Cardiac septum (tissue), 1 donor: Measurements from ENCODE around the gene CTNNB1. TPM values are rescaled to one million over a fixed set of nuclear protein-coding genes. Genes with fewer than 3 reads are reported as not detected.
"Not testable (repeated sequence)": the region's sequence is repeated elsewhere in the genome, so short reads cannot be mapped to it uniquely, and the experiment has no call there.

Source experiments
- DNase-seq: peaks from one replicate; pipeline ENCODE4 v3.0.0-alpha.2; 2020; ENCODE audit warnings: low spot score
- intact Hi-C: fragments of 100-400 bp; cut with DNase I; formaldehyde crosslinking; loops from one replicate; pipeline ENCODE4 v1.14.0; 2022
- total RNA-seq: library from RNA; stranded (reverse); fragmentation: NEBNext Ultra II Directional; extraction: Animal tissue kit (Norgen Biotek cat#: 25700); gene quantifications from one replicate; pipeline ENCODE4 v1.2.1, GENCODE V29; 2021
- donor health status: DM: no; HTN: no; CAD: no.

Gene CTNNB1
- total RNA-seq, 1 donor from 2014 or later = 171 TPM

GRCh38 chr3:41244620-41245336, 45.5 kb downstream of the CTNNB1 start:
- intact Hi-C loops = no loop called here
- DNase-seq = no peak

- DNase-seq = no peak
- intact Hi-C loops = no loop called here
These were observed 48.0 kb downstream of the CTNNB1 start for GRCh38 chr3:41247055-41248004.

GRCh38 chr3:41248525-41248924, 49.2 kb downstream of the CTNNB1 start:
- intact Hi-C loops = no loop called here
- no peak for DNase-seq

GRCh38 chr3:41249318-41249717, 50.0 kb downstream of the CTNNB1 start:
- no peak for DNase-seq
- intact Hi-C loops = no loop called here

- intact Hi-C loops = no loop called here
- no peak for DNase-seq
These were observed 51.5 kb downstream of the CTNNB1 start for GRCh38 chr3:41250825-41251224.

GRCh38 chr3:41251593-41251992, 52.3 kb downstream of the CTNNB1 start:
- no peak for DNase-seq
- intact Hi-C loops = no loop called here

- intact Hi-C loops = no loop called here
- DNase-seq = no peak
These were observed 59.0 kb downstream of the CTNNB1 start for GRCh38 chr3:41258239-41258800.

- intact Hi-C loops = no loop called here
- DNase-seq = no peak
These were observed 60.3 kb downstream of the CTNNB1 start for GRCh38 chr3:41259449-41260062.

GRCh38 chr3:41260063-41260450, 60.8 kb downstream of the CTNNB1 start:
- intact Hi-C loops = no loop called here
- DNase-seq = no peak

- intact Hi-C loops = no loop called here
- no peak for DNase-seq
These were observed 65.8 kb downstream of the CTNNB1 start for GRCh38 chr3:41265011-41265545.

- intact Hi-C loops = no loop called here
- DNase-seq = no peak
These were observed 66.5 kb downstream of the CTNNB1 start for GRCh38 chr3:41265823-41266273.

- no peak for DNase-seq
- intact Hi-C loops = no loop called here
These were observed 68.8 kb downstream of the CTNNB1 start for GRCh38 chr3:41267975-41268640.

GRCh38 chr3:41272667-41273066, 73.4 kb downstream of the CTNNB1 start:
- no peak for DNase-seq
- intact Hi-C loops = no loop called here

GRCh38 chr3:41274944-41275668, 75.8 kb downstream of the CTNNB1 start:
- intact Hi-C loops = no loop called here
- no peak for DNase-seq

GRCh38 chr3:41276191-41276590, 76.9 kb downstream of the CTNNB1 start:
- intact Hi-C loops = no loop called here
- DNase-seq = no peak

GRCh38 chr3:41277790-41278465, 78.6 kb downstream of the CTNNB1 start:
- DNase-seq = no peak
- intact Hi-C loops = no loop called here

- intact Hi-C loops, DNase-seq: not testable (repeated sequence)
These were observed 85.6 kb downstream of the CTNNB1 start for GRCh38 chr3:41284934-41285333.

- intact Hi-C loops = no loop called here
- DNase-seq = no peak
These were observed 87.0 kb downstream of the CTNNB1 start for GRCh38 chr3:41286305-41286704.
